CD4-positive, alpha-beta T cell (primary cell): Measurements from ENCODE around the gene MUL1. TPM values are rescaled to one million over a fixed set of nuclear protein-coding genes. Genes with fewer than 3 reads are reported as not detected.

ENCODE experiments used
- ATAC-seq: fragments of 200-7000 bp; cut with Tn5 transposase; one replicate; pipeline ENCODE4 v1.10.0; 2022; ENCODE audit warnings: mild to moderate bottlenecking; ENCODE audit not compliant: poor library complexity
- CTCF ChIA-PET: fragments of 350-600 bp; sonication (Branson Sonifier 250); formaldehyde crosslinking; loops from one replicate; lab custom pipeline; 2021; ENCODE audit warnings: antibody characterized with exemption, inconsistent platforms; lab: Charles Lee
- POLR2A ChIA-PET: fragments of 350-600 bp; sonication (Branson Sonifier 250); formaldehyde crosslinking; loops from one replicate; lab custom pipeline; 2021; ENCODE audit warnings: antibody characterized with exemption, inconsistent platforms; lab: Charles Lee
- DNase-seq, 14 experiments: peaks; one replicate each; pipeline ENCODE4 v3.0.0-alpha.2; 2013 to 2020; ENCODE audit warnings: mixed read lengths in 2 of 14
- H3K27ac ChIP-seq, 2 donors: one replicate each; pipeline versions ENCODE4 v1.5.1 to v1.7.0; 2013; ENCODE audit warnings: low read length in 2 of 2, low read depth in 1 of 2, mild to moderate bottlenecking in 1 of 2
- H3K27me3 ChIP-seq, 2 experiments: 1 replicate in 1 of 2; 2 replicates in 1 of 2; pipeline versions ENCODE4 v1.6.1 to v1.7.0; 2013; ENCODE audit warnings: low read length in 2 of 2, control low read depth in 1 of 2, mild to moderate bottlenecking in 1 of 2, moderate library complexity in 1 of 2; ENCODE audit not compliant: insufficient read depth in 2 of 2, control insufficient read depth in 1 of 2
- H3K36me3 ChIP-seq: one replicate; pipeline ENCODE4 v1.6.1; 2013; ENCODE audit warnings: low read length, control low read depth; ENCODE audit not compliant: insufficient read depth
- H3K4me1 ChIP-seq: one replicate; pipeline ENCODE4 v1.6.1; 2013; ENCODE audit warnings: low read length, control low read depth; ENCODE audit not compliant: insufficient read depth
- H3K4me3 ChIP-seq: one replicate; pipeline ENCODE4 v1.5.1; 2013; ENCODE audit warnings: mild to moderate bottlenecking, low read length, moderate library complexity
- H3K9me3 ChIP-seq, 2 experiments: 1 replicate in 1 of 2; 2 replicates in 1 of 2; pipeline versions ENCODE4 v1.6.1 to v1.7.0; 2013; ENCODE audit warnings: low read length in 2 of 2, mild to moderate bottlenecking in 2 of 2, control low read depth in 1 of 2, moderate library complexity in 1 of 2; ENCODE audit not compliant: control insufficient read depth in 1 of 2, insufficient read depth in 1 of 2
- H3K27ac Mint-ChIP-seq: one replicate; pipeline ENCODE4 v1.8.0; 2020; ENCODE audit warnings: mixed read lengths
- H3K27me3 Mint-ChIP-seq: one replicate; pipeline ENCODE4 v1.8.0; 2021; ENCODE audit warnings: mixed read lengths
- H3K36me3 Mint-ChIP-seq: one replicate; pipeline ENCODE4 v1.8.0; 2021; ENCODE audit warnings: low read depth, mixed read lengths
- H3K4me1 Mint-ChIP-seq: one replicate; pipeline ENCODE4 v1.8.0; 2021; ENCODE audit warnings: low read depth, mixed read lengths
- H3K4me3 Mint-ChIP-seq: one replicate; pipeline ENCODE4 v1.8.0; 2020; ENCODE audit warnings: mild to moderate bottlenecking, mixed read lengths
- H3K9me3 Mint-ChIP-seq: one replicate; pipeline ENCODE4 v1.8.0; 2020; ENCODE audit warnings: mixed read lengths
- intact Hi-C, 2 experiments: fragments of 100-400 bp; cut with DNase I in 1 of 2; cut with micrococcal nuclease in 1 of 2; formaldehyde crosslinking; loops; one replicate each; pipeline versions ENCODE4 v1.15.1 to v1.9.0; 2023 to 2025; cut with DNase I, micrococcal nuclease
- total RNA-seq, 174 experiments: library from RNA in 2 of 174; stranded (reverse) in 2 of 174; gene quantifications; one replicate each; pipeline ENCODE4 v1.2.3 and lab custom pipeline; 2021 to 2026
- TF ChIP-seq, protein P1 (sequence below): fragments of 200-600 bp; IDR thresholded peaks from one replicate; pipeline ENCODE4 v1.8.0; 2022; ENCODE audit warnings: antibody characterized with exemption, mild to moderate bottlenecking

Gene MUL1
- total RNA-seq, 2 experiments from 2014 or later = 17.2 to 17.6 TPM

DNA sequence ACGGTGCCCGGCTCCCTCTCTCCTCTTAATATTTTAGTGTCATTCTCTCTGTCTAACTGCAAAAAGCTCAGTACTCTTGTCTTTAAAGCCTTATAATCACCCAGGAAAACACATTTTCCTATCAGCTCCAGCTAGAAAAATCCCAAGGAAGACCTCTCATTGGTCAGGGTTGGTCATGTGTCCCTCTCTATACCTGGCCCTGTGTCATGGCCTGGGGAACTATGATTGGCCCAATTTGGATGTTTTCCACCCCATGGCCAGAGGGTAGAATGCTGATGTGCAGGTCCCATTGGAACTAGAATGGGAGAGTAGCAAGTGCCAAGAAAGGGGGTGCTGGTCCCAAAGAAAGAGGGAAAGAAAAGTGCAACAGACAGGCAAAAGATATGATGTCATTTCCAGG, 49.2 kb downstream of the MUL1 start:
- Mint-ChIP-seq H3K4me1 (no peaks in the 10 kb centered on the region), H3K27me3 (peaks cover 33% of the 10 kb centered on the region), H3K27ac (no peak overlapping the region), H3K9me3 (no peaks in the 10 kb centered on the region), H3K4me3 (no peak overlapping the region), H3K36me3 (no peaks in the 10 kb centered on the region)
- Histone ChIP-seq H3K4me1 (no peaks in the 10 kb centered on the region), H3K9me3 (peaks cover 0 to 7% of the 10 kb centered on the region in 2 experiments), H3K27me3 (peaks cover 3 to 9% of the 10 kb centered on the region in 2 experiments), H3K27ac (no peak overlapping the region), H3K36me3 (no peaks in the 10 kb centered on the region), H3K4me3 (no peak overlapping the region)
- CTCF ChIA-PET = interaction anchor here (0.5 kb wide), 1 partner anchor 246 kb away, joined by 3 read pairs; no protein-coding TSS in a partner anchor
- intact Hi-C loops = no loop called here
- TF ChIP-seq, protein P1, sequence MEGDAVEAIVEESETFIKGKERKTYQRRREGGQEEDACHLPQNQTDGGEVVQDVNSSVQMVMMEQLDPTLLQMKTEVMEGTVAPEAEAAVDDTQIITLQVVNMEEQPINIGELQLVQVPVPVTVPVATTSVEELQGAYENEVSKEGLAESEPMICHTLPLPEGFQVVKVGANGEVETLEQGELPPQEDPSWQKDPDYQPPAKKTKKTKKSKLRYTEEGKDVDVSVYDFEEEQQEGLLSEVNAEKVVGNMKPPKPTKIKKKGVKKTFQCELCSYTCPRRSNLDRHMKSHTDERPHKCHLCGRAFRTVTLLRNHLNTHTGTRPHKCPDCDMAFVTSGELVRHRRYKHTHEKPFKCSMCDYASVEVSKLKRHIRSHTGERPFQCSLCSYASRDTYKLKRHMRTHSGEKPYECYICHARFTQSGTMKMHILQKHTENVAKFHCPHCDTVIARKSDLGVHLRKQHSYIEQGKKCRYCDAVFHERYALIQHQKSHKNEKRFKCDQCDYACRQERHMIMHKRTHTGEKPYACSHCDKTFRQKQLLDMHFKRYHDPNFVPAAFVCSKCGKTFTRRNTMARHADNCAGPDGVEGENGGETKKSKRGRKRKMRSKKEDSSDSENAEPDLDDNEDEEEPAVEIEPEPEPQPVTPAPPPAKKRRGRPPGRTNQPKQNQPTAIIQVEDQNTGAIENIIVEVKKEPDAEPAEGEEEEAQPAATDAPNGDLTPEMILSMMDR = no peak
- DNase-seq (no peak), ATAC-seq (no peak)
- POLR2A ChIA-PET = no interaction called here

DNA sequence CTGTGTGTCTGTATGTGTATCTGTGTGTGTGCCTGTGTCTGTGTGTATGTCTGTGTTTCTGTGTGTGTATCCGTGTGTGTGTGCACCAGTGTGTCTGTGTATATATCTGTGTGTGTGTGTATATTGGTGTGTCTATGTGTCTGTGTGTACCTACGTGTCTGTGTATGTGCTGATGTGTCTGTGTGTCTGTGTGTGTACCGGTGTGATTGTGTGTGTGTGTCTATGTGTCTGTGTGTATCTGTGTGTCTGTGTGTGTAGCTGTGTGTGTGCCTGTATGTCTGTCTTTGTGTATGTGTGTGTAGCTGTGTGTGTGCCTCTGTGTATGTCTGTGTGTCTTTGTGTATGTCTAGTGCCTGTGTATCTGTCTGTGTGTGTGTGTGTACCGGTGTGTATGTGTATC, 53.9 kb downstream of the MUL1 start:
- TF ChIP-seq, protein P1 = no peak
- CTCF ChIA-PET = no interaction called here
- DNase-seq (no peak), ATAC-seq (no peak)
- no peak overlapping the region for H3K27ac Mint-ChIP-seq
- no peak overlapping the region for H3K27ac ChIP-seq
- H3K4me3 ChIP-seq = no peak overlapping the region
- H3K27me3 Mint-ChIP-seq = peaks cover 31% of the 10 kb centered on the region
- H3K9me3 Mint-ChIP-seq = no peaks in the 10 kb centered on the region
- no peaks in the 10 kb centered on the region for H3K36me3 ChIP-seq
- H3K27me3 ChIP-seq = peaks cover 2 to 4% of the 10 kb centered on the region in 2 experiments
- no peaks in the 10 kb centered on the region for H3K9me3 ChIP-seq
- no peak overlapping the region for H3K4me3 Mint-ChIP-seq
- no peaks in the 10 kb centered on the region for H3K36me3 Mint-ChIP-seq
- no peaks in the 10 kb centered on the region for H3K4me1 Mint-ChIP-seq
- intact Hi-C loops = no loop called here
- H3K4me1 ChIP-seq = no peaks in the 10 kb centered on the region
- POLR2A ChIA-PET = no interaction called here

DNA sequence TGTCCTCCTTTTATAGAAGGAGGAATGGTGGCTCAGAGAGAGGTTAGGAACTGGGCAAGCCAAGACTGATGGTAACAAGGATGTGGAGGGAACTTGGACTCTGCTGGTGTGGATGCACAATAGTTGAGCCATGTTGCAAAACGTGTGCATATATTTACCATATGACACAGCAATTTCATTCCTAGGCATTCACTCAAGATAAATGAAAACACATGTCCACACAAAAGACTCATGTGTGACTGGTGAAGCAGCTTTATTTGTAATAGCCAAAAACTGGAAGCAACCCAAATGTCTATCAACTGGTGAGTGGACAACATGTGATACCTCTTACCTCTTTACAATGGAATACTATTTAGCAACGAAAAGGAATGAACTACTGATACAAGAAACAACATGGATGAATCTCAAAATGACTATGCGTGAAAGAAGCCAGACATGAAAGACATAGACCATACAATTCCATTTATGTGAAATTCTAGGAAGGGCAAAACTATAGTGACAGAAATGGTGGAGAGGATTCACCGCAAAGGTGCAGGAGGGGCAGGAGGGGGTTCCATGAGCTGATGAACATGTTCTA, 58.1 kb downstream of the MUL1 start:
- Mint-ChIP-seq H3K27me3 (peaks cover 40% of the 10 kb centered on the region), H3K9me3 (no peaks in the 10 kb centered on the region), H3K27ac (no peak overlapping the region), H3K4me1 (no peaks in the 10 kb centered on the region), H3K4me3 (no peak overlapping the region), H3K36me3 (no peaks in the 10 kb centered on the region)
- ATAC-seq (no peak), DNase-seq (no peak)
- Histone ChIP-seq H3K4me1 (no peaks in the 10 kb centered on the region), H3K4me3 (no peak overlapping the region), H3K27me3 (peaks cover 0 to 5% of the 10 kb centered on the region in 2 experiments), H3K36me3 (no peaks in the 10 kb centered on the region), H3K9me3 (no peaks in the 10 kb centered on the region), H3K27ac (no peak overlapping the region)
- POLR2A ChIA-PET = no interaction called here
- intact Hi-C loops = no loop called here
- TF ChIP-seq, protein P1 = no peak
- CTCF ChIA-PET = no interaction called here

Other genes starting within 250 kb of the MUL1 start
- gene VWA5B1, start 217.3 kb downstream of the MUL1 start, total RNA-seq = under 1 TPM; 0.08 TPM
- 1 to 10 TPM; 2.3 TPM for gene CAMK2N1, start 21.9 kb downstream of the MUL1 start, total RNA-seq
- gene FAM43B, start 44.4 kb upstream of the MUL1 start, total RNA-seq = not detected
- gene CDA, start 80.9 kb upstream of the MUL1 start, total RNA-seq = under 1 TPM; 0.38 to 0.50 TPM
- gene PINK1, start 125.3 kb upstream of the MUL1 start, total RNA-seq = 1 to 10 TPM; 6.6 to 7.5 TPM
- 100 to 1,000 TPM in 1 of 2 experiments, 10 to 100 TPM in 1; 96.1 to 101 TPM for gene DDOST, start 153.2 kb upstream of the MUL1 start, total RNA-seq
- not detected for gene KIF17, start 209.9 kb upstream of the MUL1 start, total RNA-seq
- under 1 TPM in 1 of 2 experiments, not detected in 1; 0.08 TPM for gene SH2D5, start 224.6 kb upstream of the MUL1 start, total RNA-seq